Dermis microvascular lymphatic vessel endothelial cell (primary cell): ENCODE measurements around the gene ZNF274. TPM values are rescaled to one million over a fixed set of nuclear protein-coding genes. Genes with fewer than 3 reads are reported as not detected.
A peak's percentile ranks its signal among the peaks of the same experiment; 100 is the strongest.
"Not testable (repeated sequence)": the region's sequence is repeated elsewhere in the genome, so short reads cannot be mapped to it uniquely, and the experiment has no call there.

Experiments used
- DNase-seq, 2 donors: peaks; one replicate each; pipeline versions ENCODE4 v3.0.0 to v3.0.0-alpha.2; 2010; ENCODE audit warnings: low read depth in 2 of 2
- total RNA-seq: library from RNA; depleted of rRNA; stranded (reverse); fragments of >200 nt; gene quantifications from 2 replicates; pipeline ENCODE4 v1.2.1, GENCODE V29; 2014

The ZNF274 gene
- total RNA-seq = 9.6 and 13.5 TPM in 2 replicates

- peak; percentile 78 to 92 for DNase-seq
Measured at GRCh38 chr19:58182989-58183816, at the start of gene ZNF274. ZNF274 (plus strand) TSS chr19:58183061; CDS start chr19:58183966, 905 bp downstream.

GRCh38 chr19:58134244-58134643 lies 48.6 kb upstream of the ZNF274 start:
- no peak for DNase-seq

- DNase-seq = no peak
Measured at GRCh38 chr19:58145849-58146248, 37.0 kb upstream of the ZNF274 start.

- not testable (repeated sequence) for DNase-seq
Measured at GRCh38 chr19:58147475-58147874, 35.4 kb upstream of the ZNF274 start.

GRCh38 chr19:58150328-58150921 lies 32.4 kb upstream of the ZNF274 start, which contains the start of gene ZNF329:
ZNF329 (minus strand) TSS chr19:58150789; CDS start chr19:58129503, 21,286 bp downstream.
- peak; percentile 63 to 84 for DNase-seq

GRCh38 chr19:58153386-58153785 lies 29.5 kb upstream of the ZNF274 start:
- no peak for DNase-seq

GRCh38 chr19:58154287-58154678 lies 28.6 kb upstream of the ZNF274 start:
- DNase-seq = peak in 1 of 2 donors; percentile 19

GRCh38 chr19:58154679-58155648 lies 27.9 kb upstream of the ZNF274 start:
- peak; percentile 83 to 95 for DNase-seq

- no peak for DNase-seq
Measured at GRCh38 chr19:58157045-58157728, 25.7 kb upstream of the ZNF274 start.

GRCh38 chr19:58166268-58166667 lies 16.6 kb upstream of the ZNF274 start:
- DNase-seq = no peak

GRCh38 chr19:58166708-58167280 lies 16.1 kb upstream of the ZNF274 start:
- no peak for DNase-seq

- DNase-seq = peak in 1 of 2 donors; percentile 20
Measured at GRCh38 chr19:58170860-58171259, 12.0 kb upstream of the ZNF274 start.

- peak in 1 of 2 donors; percentile 65 for DNase-seq
Measured at GRCh38 chr19:58181902-58182576, 822 bp upstream of the ZNF274 start.

- no peak for DNase-seq
Measured at GRCh38 chr19:58182577-58182988, 278 bp upstream of the ZNF274 start.

GRCh38 chr19:58183817-58184215 lies 955 bp downstream of the ZNF274 start:
- no peak for DNase-seq

- peak in 1 of 2 donors; percentile 27 for DNase-seq
Measured at GRCh38 chr19:58196901-58197616, 14.2 kb downstream of the ZNF274 start.

- DNase-seq = peak in 1 of 2 donors; percentile 42
Measured at GRCh38 chr19:58203814-58204475, 21.1 kb downstream of the ZNF274 start.

GRCh38 chr19:58204566-58204965 lies 21.7 kb downstream of the ZNF274 start:
- DNase-seq = no peak

GRCh38 chr19:58209577-58209976 lies 26.7 kb downstream of the ZNF274 start:
- no peak for DNase-seq
